Retina (tissue), 1 donor: ENCODE data around the gene SDCBP2.

Source experiments
- DNase-seq: peaks from one replicate; pipeline ENCODE4 v3.0.0-alpha.2; 2016

Gene SDCBP2

DNA sequence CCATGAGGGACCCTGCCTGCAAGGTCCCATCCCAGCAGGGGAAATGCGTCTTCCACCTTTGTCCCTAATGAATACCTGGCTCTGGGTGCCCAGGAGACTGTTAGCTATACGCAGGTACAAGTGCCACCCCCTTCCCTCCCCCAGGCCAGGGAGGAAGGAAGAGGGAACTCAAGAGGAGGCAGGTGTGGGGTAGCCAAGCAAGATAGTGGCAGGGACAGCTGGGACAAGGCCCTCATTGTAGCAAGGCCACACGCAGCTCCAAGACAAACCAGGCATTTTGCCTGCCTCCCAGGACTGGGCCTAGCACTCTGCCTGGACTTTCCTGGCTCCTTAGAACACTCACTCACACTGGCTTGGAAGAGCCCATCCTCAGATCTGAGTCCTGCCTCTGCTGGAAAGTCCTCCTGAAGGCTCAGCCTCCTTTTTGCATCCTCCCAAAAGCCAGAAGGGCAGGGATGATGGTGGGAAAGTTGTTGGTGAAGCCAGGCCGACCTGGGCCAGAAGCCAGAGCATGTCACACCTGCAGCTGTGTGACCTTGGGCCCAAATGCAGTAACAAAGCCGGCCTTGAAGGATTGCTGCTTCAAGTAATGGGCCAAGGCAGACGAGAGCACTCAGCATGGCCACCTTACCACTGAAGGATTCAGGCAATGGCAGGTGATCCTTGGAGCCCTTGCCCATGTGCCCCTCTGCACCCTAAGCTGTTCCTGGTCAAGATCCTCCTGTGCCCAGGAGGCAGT is 35.1 kb downstream of the SDCBP2 start:
- DNase-seq = no peak

DNA sequence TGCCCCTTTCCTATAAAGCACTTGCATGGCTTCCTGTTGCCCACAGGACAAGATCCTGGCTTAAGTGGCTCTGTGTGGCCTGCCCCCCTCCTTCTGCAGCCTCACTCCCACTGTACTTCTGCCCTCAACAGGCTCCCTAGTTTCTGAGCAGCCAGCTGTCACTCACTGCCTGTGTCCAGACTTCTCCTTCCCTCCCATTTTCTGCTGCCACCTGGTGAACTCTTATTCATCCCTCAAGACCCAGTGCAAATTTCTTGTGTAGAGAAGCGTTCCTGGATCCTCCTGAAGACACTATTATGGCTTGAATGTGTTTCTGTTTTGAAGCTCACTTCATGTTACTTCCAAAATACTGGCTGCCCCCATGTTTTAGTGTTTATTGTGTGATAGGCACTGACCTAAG is 36.3 kb downstream of the SDCBP2 start:
- DNase-seq = no peak

DNA sequence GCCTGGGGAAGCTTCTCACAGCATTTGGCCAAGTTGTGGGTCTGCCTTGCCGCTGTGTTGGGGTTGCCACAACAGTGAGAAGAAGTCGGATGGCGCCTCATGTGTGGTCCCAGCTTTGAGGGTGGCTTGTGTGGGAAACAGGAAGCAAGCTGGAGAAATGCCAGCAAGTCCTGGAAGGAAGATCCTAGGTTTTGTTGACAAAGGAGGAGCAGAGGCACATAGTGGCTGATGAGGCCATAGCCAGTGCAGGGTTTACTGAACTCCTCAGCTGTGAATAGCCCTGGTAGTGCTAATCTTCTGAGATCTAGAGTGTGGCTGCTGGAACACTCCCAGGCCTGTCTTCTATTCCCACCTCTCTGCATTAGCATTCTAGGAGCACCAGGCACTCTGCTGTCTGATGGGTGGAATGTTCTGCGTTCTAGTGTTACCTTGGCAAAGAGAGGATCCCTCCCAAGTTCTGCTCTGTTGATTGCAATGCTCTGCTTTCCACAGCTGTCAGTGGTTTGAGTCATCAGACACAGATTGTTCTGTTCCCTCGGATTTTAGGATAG is 37.7 kb downstream of the SDCBP2 start:
- no peak for DNase-seq

DNA sequence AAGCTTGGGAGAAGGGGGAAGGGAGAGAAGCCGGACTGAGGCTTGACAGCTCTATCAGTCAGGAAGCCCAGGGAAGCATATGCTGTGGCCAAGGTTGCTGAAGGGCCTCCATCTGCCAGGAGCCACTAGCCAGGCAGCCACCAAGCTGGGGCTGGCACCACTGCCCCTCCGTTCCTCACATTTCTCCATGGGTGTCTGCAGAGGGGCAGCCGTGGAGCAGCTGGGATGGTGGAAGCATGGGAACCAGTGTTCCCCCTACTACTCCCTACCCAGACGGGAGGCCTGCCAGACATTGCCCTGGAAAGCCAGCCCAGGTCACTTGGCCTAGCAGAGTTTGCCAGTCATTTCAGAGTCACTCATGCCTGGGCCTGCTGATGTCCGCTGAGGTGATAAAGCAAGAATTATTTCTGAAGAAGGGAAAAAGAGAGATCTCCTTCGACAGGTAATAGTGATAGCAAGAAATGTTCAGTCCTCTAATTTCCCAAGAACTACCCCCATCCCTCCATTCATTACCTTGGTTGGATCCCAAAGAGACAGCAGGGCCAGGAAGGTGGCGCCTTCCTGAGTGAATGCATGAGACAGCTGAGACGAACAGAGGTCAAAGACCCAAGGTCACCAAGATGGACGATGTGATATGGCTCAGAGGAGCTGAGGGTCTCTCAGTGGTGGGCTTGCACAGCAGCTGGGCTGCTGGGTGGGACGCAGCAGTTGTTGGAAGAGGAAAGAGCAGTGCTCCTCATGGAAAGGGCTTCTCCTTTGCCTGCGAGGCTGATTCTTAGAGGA is 41.0 kb downstream of the SDCBP2 start:
- no peak for DNase-seq

DNA sequence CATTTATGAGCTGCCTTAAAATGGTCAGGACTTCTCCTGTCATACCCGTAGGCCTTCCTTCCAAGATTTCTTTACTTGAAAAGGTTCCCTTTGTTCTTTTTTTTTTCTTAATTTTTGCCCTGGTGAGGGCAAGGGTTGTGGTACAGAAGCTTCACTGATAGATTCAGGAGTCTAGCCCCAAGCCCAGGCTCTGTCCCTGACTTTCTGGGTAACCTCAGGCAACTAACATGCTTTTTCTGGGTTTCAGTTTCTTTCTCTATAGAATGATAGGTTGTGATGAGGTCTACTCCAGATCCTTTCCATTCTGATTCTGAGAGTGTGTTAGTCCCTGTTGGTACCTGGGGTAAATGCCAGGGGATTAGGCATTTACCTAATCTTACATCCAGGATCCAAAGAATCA is 41.6 kb downstream of the SDCBP2 start:
- DNase-seq = no peak

DNA sequence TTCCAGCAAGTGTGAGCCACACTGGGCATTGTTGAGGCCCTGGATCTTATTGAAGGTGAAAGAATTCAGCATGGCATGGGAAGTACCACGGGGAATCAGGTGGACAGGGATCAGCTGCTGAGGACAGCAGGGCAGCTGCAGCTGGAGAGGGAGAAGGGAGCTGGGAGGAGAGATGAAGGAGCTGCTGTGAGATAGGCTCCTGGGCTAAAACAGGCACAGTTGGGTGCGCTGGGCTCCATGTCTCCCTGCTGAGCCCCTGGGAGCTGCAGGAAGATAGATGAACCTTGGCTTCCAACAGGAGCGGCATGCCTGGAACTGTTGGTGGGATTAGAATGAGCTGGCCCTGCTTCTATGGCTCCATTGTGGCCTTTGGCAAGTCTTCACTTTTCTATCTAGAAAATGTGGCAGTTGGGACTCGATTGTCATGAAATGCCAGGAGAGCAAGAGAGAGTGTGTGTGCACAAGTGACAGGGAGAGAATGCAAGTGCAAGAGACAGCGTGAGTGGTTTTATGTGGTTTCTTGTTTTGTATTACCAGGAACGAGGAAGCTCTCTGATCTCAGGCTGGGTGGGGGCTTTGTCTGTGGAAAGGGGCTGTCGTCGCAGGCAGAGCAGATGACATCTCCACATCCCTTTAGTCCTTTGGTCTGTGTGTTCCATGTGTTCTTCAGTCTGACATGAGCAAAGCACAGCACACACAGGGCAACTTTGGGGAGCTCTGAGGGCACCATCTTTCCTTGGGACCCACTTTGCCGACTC is 42.5 kb downstream of the SDCBP2 start:
- DNase-seq = no peak

DNA sequence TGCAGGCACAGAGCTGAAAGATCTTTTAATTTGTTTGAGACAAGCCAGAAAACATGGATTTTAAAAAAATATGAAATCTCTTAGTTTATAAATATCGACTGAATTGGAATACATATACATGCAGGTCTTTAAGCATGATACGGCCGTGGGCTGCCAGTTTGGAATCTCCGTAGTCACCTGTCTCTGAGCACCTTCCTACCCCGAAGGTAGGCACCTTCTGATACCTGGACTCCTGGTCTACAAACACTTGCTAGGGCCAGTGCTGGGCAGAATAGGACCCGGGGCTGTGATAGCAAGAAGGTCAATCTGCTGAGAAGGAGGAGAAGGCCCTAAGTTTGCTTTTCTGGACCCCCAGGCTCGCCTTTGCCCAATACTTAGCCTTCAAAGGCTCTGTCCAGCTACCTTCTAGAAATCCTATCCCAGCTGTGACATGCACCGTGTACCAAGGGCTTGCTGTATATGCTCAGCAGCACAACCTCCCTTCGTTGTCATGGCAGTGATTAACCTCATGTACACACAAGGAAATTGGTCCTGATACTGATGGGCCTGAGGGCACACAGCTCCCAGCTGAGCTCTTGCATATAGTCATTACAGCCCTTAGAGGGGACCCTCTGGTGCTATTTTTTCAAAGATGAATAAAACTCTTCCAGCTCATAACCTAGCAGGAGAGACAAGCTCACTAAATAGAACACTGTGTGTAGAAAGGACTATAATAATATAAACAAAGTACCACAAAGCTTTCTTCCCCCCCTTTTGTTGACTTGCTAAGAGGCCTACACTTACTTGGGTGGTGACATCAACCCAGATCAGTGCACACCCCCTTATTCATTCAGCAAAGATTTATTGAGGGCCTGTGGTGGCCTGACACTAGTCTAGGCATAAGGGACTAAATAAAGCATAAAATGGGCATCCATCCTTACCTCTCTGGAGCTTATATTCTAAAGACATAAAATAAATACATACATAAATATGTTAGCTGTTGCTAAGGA is 45.1 kb downstream of the SDCBP2 start:
- DNase-seq = no peak

DNA sequence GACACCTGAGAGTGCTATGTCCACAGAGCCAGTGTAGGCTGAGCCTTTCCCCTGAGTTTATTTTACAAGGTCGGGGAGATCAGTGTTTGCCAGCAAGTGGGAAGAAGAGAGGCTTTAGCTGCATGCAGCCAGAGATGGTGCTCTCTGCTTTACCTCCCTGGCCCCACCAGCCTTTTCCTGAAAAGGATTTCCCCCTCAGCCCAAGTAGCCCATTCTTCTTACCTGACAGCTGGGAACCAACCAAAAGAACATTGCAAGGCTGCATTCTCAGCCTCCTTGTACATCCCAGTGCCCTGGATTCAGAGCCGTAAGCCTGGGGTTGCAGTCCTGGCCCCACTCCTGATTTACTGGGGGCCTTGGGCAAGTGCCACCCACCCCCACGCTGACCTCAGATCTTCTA is 46.0 kb downstream of the SDCBP2 start:
- no peak for DNase-seq

DNA sequence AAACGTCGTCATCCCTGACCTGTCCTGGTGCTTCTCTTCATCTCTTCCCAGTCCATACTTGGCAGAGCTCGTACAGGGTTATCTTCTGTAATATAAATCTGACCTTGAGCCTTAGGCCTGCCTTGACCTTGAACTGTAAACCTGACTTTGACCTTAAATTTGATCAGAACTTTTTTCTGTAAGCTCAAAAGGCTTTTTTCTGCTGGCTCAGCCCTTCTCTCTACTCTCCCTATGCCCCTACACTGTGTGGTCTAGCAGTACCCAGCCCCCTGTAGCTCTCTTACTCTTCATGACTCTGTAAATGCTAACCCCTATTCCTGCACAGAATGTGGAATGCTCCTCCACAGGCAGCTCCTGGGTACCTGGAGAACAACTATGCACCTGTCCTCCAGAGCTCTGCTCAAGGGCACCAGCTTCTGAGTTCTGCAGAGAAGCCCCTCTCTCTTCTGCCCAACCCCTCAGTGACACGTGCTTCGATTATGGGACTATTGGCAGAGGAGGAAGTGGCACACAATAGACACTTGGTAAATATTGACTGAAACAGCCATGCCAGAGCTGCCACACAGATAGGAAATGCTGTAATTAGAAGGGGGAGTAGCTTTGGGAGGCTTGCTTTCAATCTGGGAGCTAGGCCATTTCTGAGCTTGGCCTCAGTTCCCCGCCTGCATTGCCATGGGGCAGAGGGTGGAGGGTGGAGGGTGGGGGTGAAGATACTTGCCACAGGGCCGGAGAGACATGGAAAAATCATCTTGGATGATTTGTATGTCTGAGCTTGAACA is 47.5 kb downstream of the SDCBP2 start:
- no peak for DNase-seq

DNA sequence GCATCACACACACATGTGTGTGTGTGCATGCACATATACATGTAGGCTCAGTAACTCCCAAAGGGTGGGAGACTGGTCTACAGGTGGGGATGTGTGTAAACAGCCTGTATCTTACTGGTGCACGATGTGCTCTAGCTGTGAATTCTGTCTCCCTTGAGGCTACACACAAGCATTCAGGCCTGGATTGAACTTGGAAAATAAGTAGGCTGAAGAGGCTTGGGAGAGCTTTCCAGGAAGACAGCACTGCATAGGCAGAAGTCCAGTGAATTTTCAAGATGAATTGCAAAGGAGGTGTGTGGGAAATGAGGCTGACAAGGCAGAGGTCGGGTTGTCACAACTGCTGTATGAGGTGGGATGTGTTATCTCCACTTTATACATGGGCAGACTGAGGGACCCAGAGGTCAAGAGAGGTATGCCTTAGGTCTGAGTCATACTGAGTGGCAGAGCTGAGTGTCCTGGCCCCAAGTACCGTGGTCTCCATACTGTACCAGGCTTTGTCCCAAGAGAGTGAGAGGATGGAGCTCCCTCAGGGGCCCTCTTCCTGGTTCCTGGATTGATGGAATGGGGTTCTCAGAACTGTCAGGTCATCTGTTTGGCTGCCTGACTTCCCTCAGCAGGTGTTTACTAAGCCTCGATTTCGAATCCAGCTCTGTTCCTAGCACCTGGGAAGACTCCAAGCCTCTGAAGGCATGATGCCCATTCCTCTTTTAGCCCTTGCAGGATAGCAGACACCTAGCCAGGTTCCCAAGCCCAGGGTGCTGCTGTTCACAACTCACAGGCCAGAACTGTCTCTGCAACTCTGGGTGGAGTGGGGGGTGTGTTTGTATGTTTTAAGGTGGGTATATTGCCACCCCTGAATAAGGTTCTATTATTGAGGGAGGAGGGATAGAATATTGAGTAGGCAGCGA is 48.5 kb downstream of the SDCBP2 start:
- no peak for DNase-seq

DNA sequence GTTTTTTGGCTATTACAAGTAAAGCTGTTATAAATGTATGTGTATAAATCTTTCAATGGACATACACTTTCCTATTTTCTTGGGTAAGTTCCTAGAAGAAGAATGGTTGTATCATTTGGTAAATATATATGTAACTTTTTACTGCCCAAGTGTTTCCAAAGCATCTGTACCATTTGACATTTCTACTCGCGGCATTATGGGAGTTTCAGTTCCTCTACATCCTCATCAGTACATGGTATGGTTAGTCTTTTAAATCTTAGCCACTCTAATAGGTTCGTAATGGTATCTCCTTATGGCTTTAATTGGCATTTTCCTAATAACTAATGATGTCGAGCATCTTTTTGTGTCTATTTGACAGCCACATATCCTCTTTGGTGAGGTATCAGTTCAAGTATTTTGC is 49.9 kb downstream of the SDCBP2 start:
- DNase-seq = no peak

DNA sequence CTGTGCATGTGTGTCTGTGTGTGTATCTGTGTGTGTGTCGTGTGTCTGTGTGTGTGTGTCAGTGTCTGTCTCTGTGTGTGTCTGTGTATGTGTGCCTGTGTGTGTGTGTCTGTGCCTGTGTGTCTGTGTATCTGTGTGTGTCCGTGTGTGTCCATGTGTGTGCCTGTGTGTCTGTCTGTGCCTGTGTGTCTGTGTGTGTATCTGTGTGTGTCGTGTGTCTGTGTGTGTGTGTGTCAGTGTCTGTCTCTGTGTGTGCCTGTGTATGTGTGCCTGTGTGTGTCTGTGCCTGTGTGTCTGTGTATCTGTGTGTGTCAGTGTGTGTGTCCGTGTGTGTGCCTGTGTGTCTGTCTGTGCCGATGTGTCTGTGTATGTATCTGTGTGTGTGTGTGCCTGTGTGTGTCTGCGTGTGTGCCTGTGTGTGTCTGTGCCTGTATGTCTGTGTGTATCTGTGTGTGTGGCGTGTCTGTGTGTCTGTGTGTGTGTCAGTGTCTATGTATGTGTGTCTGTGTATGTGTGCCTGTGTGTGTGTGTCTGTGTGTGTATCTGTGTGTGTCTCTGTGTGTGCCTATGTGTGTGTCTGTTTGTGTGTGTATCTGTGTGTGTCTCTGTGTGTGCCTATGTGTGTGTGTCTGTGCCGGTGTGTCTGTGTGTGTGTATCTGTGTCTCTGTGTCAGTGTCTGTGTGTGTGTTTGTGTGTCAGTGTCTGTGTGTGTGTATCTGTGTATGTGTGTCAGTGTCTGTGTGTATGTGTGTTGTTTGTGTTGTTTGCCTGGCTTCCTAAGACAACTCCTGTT is 51.2 kb downstream of the SDCBP2 start:
- no peak for DNase-seq

DNA sequence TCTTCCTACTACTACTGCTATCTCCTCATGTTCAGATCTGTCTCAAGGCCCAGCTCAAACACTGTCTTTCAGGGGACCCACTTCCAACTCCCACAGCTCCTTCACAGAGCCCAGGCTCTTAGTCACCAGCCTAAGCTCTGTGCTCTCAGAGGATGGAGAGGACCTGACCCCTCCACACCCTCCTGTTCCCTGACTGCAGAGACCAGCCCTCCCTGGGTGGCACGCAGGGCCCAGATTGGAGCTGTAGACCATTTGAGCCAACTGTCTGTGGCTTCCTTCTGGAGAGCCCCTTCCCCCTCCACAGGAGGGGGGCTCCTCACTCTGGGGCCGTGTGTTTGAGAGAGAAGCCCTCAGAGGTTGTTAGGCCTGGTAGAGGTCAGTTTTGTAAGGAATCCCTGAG is 53.0 kb downstream of the SDCBP2 start:
- DNase-seq = no peak

DNA sequence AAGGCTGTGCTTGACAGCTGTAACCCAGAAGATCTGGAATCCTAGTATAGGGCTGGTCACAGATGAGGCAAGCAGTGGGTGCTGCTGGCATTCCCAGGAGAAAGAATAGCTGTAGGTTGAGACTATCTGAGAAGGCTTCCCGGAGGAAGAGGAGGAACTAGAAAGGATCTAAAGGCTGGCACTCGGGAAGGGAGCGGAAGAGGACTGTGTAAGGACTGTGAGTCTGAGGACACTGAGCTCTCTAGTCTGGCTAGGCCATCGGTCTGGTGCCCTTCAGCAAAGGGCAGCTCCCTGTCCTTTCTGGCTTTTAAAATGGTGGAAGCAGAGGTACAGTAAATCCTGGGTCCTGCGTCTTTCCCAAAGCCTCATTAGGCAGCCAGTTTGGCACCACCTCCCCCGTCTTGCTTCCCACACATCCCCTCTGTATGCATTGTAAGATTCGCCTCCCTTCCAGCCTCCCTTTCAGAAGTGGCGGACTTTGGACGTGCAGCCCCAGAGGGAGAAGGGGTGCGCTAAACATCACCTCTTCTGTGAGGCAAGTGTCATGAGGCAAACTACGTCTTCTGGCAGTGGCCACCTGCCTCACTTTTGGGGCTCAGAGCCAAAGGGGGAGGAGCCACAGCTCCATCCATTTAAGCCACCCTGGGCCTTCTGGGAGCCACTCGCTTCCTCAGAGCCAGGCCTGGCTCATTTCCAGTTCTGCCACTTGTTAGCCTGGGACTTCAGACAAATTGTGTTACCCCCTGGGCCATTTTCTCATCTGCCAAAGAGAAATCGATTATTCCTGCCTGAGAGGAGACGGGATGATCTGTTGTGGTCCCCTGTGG is 54.2 kb downstream of the SDCBP2 start:
- peak; percentile 54 for DNase-seq

DNA sequence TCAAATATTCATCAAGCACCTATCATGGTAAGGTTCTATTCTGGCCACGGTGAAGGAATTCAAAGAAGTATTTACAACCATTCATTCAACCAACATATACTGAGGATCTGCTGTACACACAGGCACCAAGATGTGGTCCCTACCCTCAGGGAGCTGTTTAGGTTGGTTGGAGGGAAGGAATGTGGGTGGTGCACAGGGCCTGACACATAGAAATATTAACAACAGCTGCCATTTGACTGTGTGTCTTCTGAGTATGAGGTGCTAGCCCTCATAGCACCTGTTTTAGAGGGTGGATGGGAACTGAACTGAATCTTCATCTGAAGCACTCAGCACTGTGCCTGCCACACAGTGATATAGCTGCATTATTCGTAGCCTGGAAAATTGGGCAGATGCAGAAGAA is 55.6 kb downstream of the SDCBP2 start:
- no peak for DNase-seq

DNA sequence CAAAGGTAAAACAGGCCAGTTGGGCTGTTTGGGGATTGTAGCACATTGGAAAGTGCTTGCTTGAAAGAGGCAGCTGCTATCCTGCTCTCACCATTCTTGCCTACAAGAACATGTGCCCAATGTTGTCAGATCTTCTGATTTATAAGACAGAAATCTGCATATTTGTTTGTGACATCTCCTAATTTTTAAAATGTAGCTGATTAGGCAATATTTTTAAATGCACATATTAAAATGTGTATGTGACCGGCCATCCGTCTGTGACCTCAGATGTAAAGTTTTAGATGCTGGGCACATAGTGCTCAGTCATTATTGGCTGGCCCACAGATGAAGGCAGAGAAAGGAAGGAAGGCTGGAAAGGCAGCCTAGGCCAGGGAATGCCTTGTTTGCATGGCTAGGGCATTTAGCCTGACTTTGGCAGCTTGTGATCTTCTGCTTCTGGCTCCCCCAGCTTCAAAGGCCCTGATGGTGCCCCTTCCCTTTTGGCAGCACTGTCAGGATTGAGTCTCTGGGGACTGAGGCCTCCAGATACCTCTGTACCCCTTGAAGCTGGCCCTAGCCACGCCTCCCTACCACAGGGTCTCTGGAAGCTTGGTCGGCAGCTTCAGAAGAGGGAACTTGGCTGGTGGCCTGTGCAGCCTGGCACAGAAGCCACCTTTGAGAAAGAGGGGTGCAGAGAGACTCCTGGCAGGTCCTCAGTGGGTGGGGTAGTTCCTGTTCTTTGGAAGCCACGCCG is 56.4 kb downstream of the SDCBP2 start:
- no peak for DNase-seq

DNA sequence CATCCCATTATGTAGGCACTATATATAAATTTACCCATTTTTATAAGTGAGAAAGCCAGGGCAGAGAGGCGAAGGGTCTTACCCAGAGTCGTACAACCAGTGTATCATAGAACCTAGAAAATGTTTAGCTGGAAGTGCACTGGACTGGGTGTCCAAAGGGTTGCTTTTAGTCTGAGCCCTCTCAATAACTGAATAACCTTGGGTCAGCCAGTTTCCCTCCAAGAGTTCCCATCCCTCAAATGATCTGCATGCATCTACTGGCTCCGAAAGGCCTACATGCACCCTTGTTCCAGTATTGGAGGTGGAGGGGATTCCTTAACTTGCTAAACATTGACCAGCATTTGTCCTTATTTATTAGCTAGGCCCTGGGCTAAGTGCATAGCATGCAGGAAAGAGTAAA is 59.1 kb downstream of the SDCBP2 start:
- DNase-seq = no peak

DNA sequence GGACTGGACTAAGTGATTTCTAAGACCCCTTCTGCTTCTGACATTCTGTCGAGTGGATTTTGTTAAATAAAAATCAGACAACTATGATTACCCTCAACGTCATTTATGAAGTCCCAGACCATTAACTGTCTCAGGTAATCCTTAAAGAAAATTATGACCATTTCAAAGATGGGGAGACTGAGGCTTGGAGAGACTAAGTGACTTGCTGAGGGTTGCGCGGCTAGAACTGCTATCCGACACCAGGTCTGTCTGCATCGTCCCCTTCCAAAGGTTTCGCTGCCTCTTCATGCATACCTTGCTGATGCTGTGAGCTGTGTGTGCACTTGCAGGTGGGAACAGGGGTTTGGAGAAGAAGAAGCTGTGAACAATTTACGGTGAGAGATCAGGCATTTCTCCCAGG is 59.7 kb downstream of the SDCBP2 start:
- DNase-seq = no peak
